ENCODE results near the gene LRRFIP2. TPM values are rescaled to one million over a fixed set of nuclear protein-coding genes. Genes with fewer than 3 reads are reported as not detected.

The LRRFIP2 gene
- polyA plus RNA-seq, 1 experiment, result 43.9 TPM

- no peak overlapping the region for H3K4me3 ChIP-seq (ENCODE audit: low read depth, low read length)
- no peak for TF ChIP-seq CTCF (IDR thresholded peaks at IDR 0.05; ENCODE audit: insufficient read depth, low read depth, low read length)
- no peaks in the 10 kb centered on the region for H3K36me3 ChIP-seq (ENCODE audit: control insufficient read depth, insufficient read depth, low read length)
- H3K27me3 ChIP-seq (ENCODE audit: control insufficient read depth, insufficient read depth, low read length), result no peaks in the 10 kb centered on the region
- POLR2A ChIA-PET, result no interaction called here
- no peak for DNase-seq (ENCODE audit: low read depth)
- CTCF ChIA-PET, result no interaction called here
Measured at GRCh38 chr3:37189109-37189508, 14.7 kb upstream of the LRRFIP2 start.

GRCh38 chr3:37183976-37184375, 9.6 kb upstream of the LRRFIP2 start:
- DNase-seq (ENCODE audit: low read depth), result no peak

GRCh38 chr3:37183375-37183831, 9.0 kb upstream of the LRRFIP2 start:
- POLR2A ChIA-PET, result no interaction called here
- TF ChIP-seq CTCF (IDR thresholded peaks at IDR 0.05; ENCODE audit: insufficient read depth, low read depth, low read length), result no peak
- Histone ChIP-seq H3K4me3 (ENCODE audit: low read depth, low read length) (no peak overlapping the region), H3K27me3 (ENCODE audit: control insufficient read depth, insufficient read depth, low read length) (no peaks in the 10 kb centered on the region), H3K36me3 (ENCODE audit: control insufficient read depth, insufficient read depth, low read length) (no peaks in the 10 kb centered on the region)
- DNase-seq (ENCODE audit: low read depth), result peak; percentile 85
- CTCF ChIA-PET, result interaction anchor here (0.9 kb wide), 1 partner anchor 16 kb away, joined by 6 read pairs; no protein-coding TSS in a partner anchor

More at GRCh38 chr3:37183976-37184375, 9.6 kb upstream of the LRRFIP2 start:
- H3K36me3 ChIP-seq (ENCODE audit: control insufficient read depth, insufficient read depth, low read length), result no peaks in the 10 kb centered on the region
- no peaks in the 10 kb centered on the region for H3K27me3 ChIP-seq (ENCODE audit: control insufficient read depth, insufficient read depth, low read length)
- no peak for TF ChIP-seq CTCF (IDR thresholded peaks at IDR 0.05; ENCODE audit: insufficient read depth, low read depth, low read length)
- no peak overlapping the region for H3K4me3 ChIP-seq (ENCODE audit: low read depth, low read length)
- ChIA-PET CTCF (no interaction called here), POLR2A (no interaction called here)

- no peak for DNase-seq (ENCODE audit: low read depth)
- Histone ChIP-seq H3K4me3 (ENCODE audit: low read depth, low read length) (no peak overlapping the region), H3K36me3 (ENCODE audit: control insufficient read depth, insufficient read depth, low read length) (no peaks in the 10 kb centered on the region), H3K27me3 (ENCODE audit: control insufficient read depth, insufficient read depth, low read length) (no peaks in the 10 kb centered on the region)
- CTCF ChIA-PET, result interaction anchor here (0.9 kb wide), 1 partner anchor 17 kb away, joined by 6 read pairs; no protein-coding TSS in a partner anchor
- POLR2A ChIA-PET, result interaction anchor here (0.5 kb wide), 1 partner anchor 31 kb away, joined by 10 read pairs; no protein-coding TSS in a partner anchor
- no peak for TF ChIP-seq CTCF (IDR thresholded peaks at IDR 0.05; ENCODE audit: insufficient read depth, low read depth, low read length)
Measured at GRCh38 chr3:37182816-37183215, 8.4 kb upstream of the LRRFIP2 start.

- TF ChIP-seq CTCF (IDR thresholded peaks at IDR 0.05; ENCODE audit: insufficient read depth, low read depth, low read length), result no peak
- DNase-seq (ENCODE audit: low read depth), result no peak
- Histone ChIP-seq H3K4me3 (ENCODE audit: low read depth, low read length) (no peak overlapping the region), H3K27me3 (ENCODE audit: control insufficient read depth, insufficient read depth, low read length) (no peaks in the 10 kb centered on the region), H3K36me3 (ENCODE audit: control insufficient read depth, insufficient read depth, low read length) (no peaks in the 10 kb centered on the region)
- ChIA-PET POLR2A (no interaction called here), CTCF (interaction anchor here (1.0 kb wide), 1 partner anchor 61 kb away, joined by 3 read pairs; no protein-coding TSS in a partner anchor)
Measured at GRCh38 chr3:37181756-37182155, 7.4 kb upstream of the LRRFIP2 start.

Data from BJ (cell line).